Forelimb muscle (tissue), 1 donor: ENCODE data around the gene FXYD1. TPM values are rescaled to one million over a fixed set of nuclear protein-coding genes. Genes with fewer than 3 reads are reported as not detected.
"Not testable (repeated sequence)": the region's sequence is repeated elsewhere in the genome, so short reads cannot be mapped to it uniquely, and the experiment has no call there.

Experiments
- DNase-seq: peaks from one replicate; pipeline ENCODE4 v3.0.0-alpha.2; 2013; ENCODE audit warnings: low read depth
- polyA plus RNA-seq: library from polyadenylated mRNA; unstranded; fragments of 120-200 nt; gene quantifications from one replicate; pipeline ENCODE4 v1.2.1, GENCODE V29; 2013; ENCODE audit not compliant: insufficient read length

The FXYD1 gene
- polyA plus RNA-seq, 1 donor, result 261 TPM

GRCh38 chr19:35124098-35125060 is 14.2 kb upstream of the FXYD1 start:
- DNase-seq, result peak; percentile 91

- DNase-seq, result no peak
Measured at GRCh38 chr19:35125270-35125717, 13.3 kb upstream of the FXYD1 start.

DNA sequence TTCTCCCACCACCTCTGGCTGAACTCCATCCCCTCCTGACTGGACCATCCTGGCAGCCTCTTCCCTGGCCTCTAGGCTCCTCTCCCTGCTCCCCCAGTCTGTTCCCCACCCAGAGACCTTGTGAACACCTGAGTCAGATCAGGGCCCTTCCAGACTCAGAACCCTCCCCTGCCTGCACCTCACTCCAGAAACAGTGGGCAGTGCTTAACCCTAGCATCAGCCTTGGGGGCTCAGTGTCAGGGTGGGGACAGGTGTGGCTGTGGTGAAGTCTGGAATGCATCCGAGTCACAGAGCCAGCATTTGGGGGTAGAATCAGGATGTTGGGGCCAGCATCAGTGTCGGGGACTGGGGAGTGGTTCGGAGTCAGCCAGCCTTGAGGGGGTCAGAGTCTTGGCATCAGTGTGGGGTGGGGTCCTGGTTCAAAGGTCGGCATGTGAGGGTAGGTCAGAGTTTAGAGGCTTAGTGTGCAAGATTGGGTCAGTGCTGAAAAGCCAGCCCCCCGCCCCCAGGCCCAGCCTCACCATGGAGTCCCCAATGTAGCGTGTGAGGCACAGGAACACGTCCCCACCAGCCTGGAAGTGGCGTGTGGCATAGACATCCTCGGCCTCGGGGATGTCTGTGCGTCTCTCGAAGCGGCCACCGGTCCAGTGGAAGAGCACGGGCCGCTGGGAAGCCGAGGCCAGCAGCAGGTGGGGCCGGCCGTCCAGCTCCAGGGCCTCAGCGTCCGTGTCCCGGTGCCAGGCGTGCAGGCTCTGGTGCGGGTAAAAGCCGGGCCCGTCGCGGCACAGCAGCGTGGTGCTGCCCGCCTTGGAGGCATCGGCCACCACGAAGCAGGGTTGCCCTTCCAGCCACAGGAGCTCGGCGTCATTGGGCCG is 12.6 kb upstream of the FXYD1 start:
- no peak for DNase-seq

DNA sequence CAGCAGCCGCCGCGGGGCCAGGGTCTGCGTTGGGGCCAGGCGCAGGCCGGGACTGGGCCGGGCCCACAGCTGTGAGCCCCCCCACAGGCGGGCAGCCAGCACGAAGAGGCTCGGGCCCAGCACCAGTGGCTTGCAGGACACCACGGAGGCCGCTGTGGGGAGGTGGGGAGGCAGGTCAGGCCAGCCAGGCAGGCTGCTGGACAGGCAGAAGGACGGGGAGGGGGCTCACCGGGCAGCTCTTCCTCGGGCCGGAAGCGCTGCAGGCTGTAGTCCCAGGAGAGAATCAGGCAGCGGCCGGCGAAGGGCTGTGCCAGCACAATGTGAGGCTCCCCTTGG is 12.0 kb upstream of the FXYD1 start:
- no peak for DNase-seq

GRCh38 chr19:35127871-35128270 is 10.8 kb upstream of the FXYD1 start:
- no peak for DNase-seq

GRCh38 chr19:35128398-35129057 is 10.1 kb upstream of the FXYD1 start:
- DNase-seq, result no peak

- DNase-seq, result not testable (repeated sequence)
Measured at GRCh38 chr19:35129724-35130274, 8.8 kb upstream of the FXYD1 start.

GRCh38 chr19:35130761-35131720 is 7.6 kb upstream of the FXYD1 start:
- no peak for DNase-seq

DNA sequence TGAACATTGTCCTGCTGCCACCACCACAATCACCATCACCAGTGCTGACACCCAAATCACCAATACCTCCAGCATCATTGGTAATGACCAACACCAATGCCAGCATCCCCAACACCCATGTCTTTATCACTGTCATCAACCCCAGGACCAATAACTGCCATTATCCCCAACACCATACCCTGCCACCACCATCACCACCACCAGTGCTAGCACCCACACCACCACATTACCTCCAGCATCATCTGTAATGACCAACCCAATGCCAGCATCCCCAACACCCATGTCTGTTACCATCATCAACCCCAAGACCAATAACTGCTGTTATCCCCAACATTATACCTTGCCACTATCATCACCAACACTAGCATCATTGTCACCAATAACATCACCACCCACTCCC is 6.4 kb upstream of the FXYD1 start:
- no peak for DNase-seq

DNA sequence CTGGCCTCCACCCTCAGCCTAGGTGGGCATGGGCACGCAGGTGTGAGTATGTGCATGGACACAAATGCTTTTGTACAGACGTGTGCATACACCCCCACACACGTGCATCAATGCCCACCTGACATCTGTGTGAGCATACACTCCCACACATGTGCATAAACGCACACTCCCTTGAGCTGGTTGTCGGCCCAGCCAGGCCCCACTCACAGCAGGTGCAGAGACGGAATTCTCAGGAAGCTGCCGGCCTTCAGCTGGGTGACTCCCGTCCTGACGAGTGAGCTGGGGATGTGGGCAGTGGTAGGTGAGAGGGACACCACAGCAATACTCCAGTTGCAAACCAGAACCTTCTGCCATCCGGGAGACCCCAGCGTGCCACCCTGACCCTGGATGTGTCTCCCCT is 4.8 kb upstream of the FXYD1 start:
- DNase-seq, result no peak

DNA sequence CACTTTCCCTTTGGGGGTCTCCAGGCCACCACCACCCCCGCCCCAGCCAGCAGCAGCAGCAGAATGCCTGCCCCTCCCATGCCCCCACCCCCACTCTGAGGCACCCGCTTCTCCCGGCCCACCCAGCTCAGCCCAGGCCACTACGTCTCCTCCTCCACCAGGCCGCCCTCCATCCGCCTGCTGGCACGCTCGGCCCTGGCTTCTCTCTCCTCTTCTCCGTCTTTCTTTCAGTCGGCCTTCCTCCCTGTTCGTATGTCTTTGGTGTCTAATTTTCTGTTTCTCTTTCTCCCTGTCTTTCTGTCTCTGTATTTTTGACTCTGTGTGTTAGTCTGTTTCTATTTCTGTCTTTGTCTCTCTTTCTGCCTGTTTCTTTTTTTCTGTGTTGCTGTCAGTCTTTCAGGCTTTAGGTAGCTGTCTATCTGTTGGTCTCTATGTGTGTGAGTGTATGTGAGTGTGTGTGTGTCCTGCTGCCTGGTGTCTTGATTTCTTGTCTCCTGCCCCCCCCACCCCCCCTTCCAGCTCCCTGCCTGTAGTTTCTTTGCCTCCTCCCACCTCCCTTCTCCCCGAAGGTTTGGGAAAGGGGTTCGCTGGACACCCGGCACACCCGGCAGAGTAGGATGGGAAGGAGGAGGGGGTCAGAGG is 3.9 kb upstream of the FXYD1 start, which contains the start of gene LGI4:
TSS of gene LGI4 (minus strand) at position 459 of the 642 bp plus-strand sequence. CDS start at position 80, 379 bp downstream.
- DNase-seq, result no peak

GRCh38 chr19:35135389-35135909 is 3.2 kb upstream of the FXYD1 start:
- DNase-seq, result no peak

- no peak for DNase-seq
Measured at GRCh38 chr19:35136231-35136630, 2.4 kb upstream of the FXYD1 start.

- no peak for DNase-seq
Measured at GRCh38 chr19:35136977-35137702, 1.5 kb upstream of the FXYD1 start.

GRCh38 chr19:35140207-35140961 is 1.8 kb downstream of the FXYD1 start:
- DNase-seq, result no peak

GRCh38 chr19:35140962-35141836 is 2.6 kb downstream of the FXYD1 start:
- no peak for DNase-seq
